Measurements from ENCODE around the gene MYH11. TPM values are rescaled to one million over a fixed set of nuclear protein-coding genes. Genes with fewer than 3 reads are reported as not detected.

MYH11 gene
- total RNA-seq, 2 donors from 2014 or later: 0.09 to 0.29 TPM

- peaks cover 7% of the 10 kb centered on the region for H3K4me1 Mint-ChIP-seq
- peaks cover 80% of the 10 kb centered on the region for H3K27me3 ChIP-seq (ENCODE audit: control insufficient read depth, insufficient read depth, low read length, poor library complexity, severe bottlenecking)
These were observed 646 bp downstream of the MYH11 start for GRCh38 chr16:15856182-15856581.

GRCh38 chr16:15855704-15856003, 1.2 kb downstream of the MYH11 start:
- TF ChIP-seq CTCF (conservative IDR thresholded peaks at IDR 0.05): no peak
- H3K4me1 Mint-ChIP-seq: peaks cover 7% of the 10 kb centered on the region

More at GRCh38 chr16:15856182-15856581, 646 bp downstream of the MYH11 start:
- WGBS, 2 experiments (ENCODE audit: insufficient coverage in 1 of 2, insufficient read length in 1 of 2): 80% methylated on average over 2 of the region's 2 CpGs
- Mint-ChIP-seq H3K27ac (no peak overlapping the region), H3K36me3 (ENCODE audit: low read depth) (no peaks in the 10 kb centered on the region), H3K9me3 (no peaks in the 10 kb centered on the region), H3K27me3 (ENCODE audit: insufficient read depth) (peaks cover 67% of the 10 kb centered on the region), H3K4me3 (no peak overlapping the region)
- DNase-seq: no peak
- no peak overlapping the region for H3K9ac ChIP-seq (ENCODE audit: extremely low read depth, low read length, poor library complexity, severe bottlenecking)
- H3K9me3 ChIP-seq (ENCODE audit: control insufficient read depth, low read length): no peaks in the 10 kb centered on the region
- no peaks in the 10 kb centered on the region for H3K36me3 ChIP-seq (ENCODE audit: control insufficient read depth, insufficient read depth, low read length)
- H3K4me1 ChIP-seq (ENCODE audit: control insufficient read depth, insufficient read depth, low read length): no peaks in the 10 kb centered on the region
- H3K4me3 ChIP-seq (ENCODE audit: low read length): peak overlapping the region; percentile 81
- H3K27ac ChIP-seq (ENCODE audit: low read depth, low read length): no peak overlapping the region
- TF ChIP-seq CTCF (conservative IDR thresholded peaks at IDR 0.05): no peak

GRCh38 chr16:15854906-15855703, 1.7 kb downstream of the MYH11 start:
- H3K27me3 Mint-ChIP-seq (ENCODE audit: insufficient read depth): peaks cover 64% of the 10 kb centered on the region
- Histone ChIP-seq H3K27ac (ENCODE audit: low read depth, low read length) (no peak overlapping the region), H3K36me3 (ENCODE audit: control insufficient read depth, insufficient read depth, low read length) (no peaks in the 10 kb centered on the region), H3K27me3 (ENCODE audit: control insufficient read depth, insufficient read depth, low read length, poor library complexity, severe bottlenecking) (peaks cover 80% of the 10 kb centered on the region), H3K4me1 (ENCODE audit: control insufficient read depth, insufficient read depth, low read length) (no peaks in the 10 kb centered on the region), H3K9me3 (ENCODE audit: control insufficient read depth, low read length) (no peaks in the 10 kb centered on the region), H3K9ac (ENCODE audit: extremely low read depth, low read length, poor library complexity, severe bottlenecking) (no peak overlapping the region), H3K4me3 (ENCODE audit: low read length) (no peak overlapping the region)
- no peak for DNase-seq
- no peak overlapping the region for H3K4me3 Mint-ChIP-seq
- 86 to 87% methylated on average over 14 to 15 of the region's 15 CpGs for WGBS, 2 experiments (ENCODE audit: insufficient coverage in 1 of 2, insufficient read length in 1 of 2)
- no peaks in the 10 kb centered on the region for H3K9me3 Mint-ChIP-seq
- TF ChIP-seq CTCF (conservative IDR thresholded peaks at IDR 0.05): no peak
- peaks cover 7% of the 10 kb centered on the region for H3K4me1 Mint-ChIP-seq
- H3K36me3 Mint-ChIP-seq (ENCODE audit: low read depth): no peaks in the 10 kb centered on the region
- H3K27ac Mint-ChIP-seq: no peak overlapping the region

More at GRCh38 chr16:15855704-15856003, 1.2 kb downstream of the MYH11 start:
- Mint-ChIP-seq H3K4me3 (no peak overlapping the region), H3K27me3 (ENCODE audit: insufficient read depth) (peaks cover 66% of the 10 kb centered on the region), H3K27ac (no peak overlapping the region), H3K9me3 (no peaks in the 10 kb centered on the region), H3K36me3 (ENCODE audit: low read depth) (no peaks in the 10 kb centered on the region)
- H3K27ac ChIP-seq (ENCODE audit: low read depth, low read length): no peak overlapping the region
- H3K9ac ChIP-seq (ENCODE audit: extremely low read depth, low read length, poor library complexity, severe bottlenecking): no peak overlapping the region
- no peaks in the 10 kb centered on the region for H3K9me3 ChIP-seq (ENCODE audit: control insufficient read depth, low read length)
- no peaks in the 10 kb centered on the region for H3K36me3 ChIP-seq (ENCODE audit: control insufficient read depth, insufficient read depth, low read length)
- H3K4me1 ChIP-seq (ENCODE audit: control insufficient read depth, insufficient read depth, low read length): no peaks in the 10 kb centered on the region
- peaks cover 80% of the 10 kb centered on the region for H3K27me3 ChIP-seq (ENCODE audit: control insufficient read depth, insufficient read depth, low read length, poor library complexity, severe bottlenecking)
- no peak overlapping the region for H3K4me3 ChIP-seq (ENCODE audit: low read length)
- WGBS, 2 experiments (ENCODE audit: insufficient coverage in 1 of 2, insufficient read length in 1 of 2): 92 to 94% methylated on average over 5 of the region's 5 CpGs
- no peak for DNase-seq
